ENCODE measurements around the gene SV2B. TPM values are rescaled to one million over a fixed set of nuclear protein-coding genes. Genes with fewer than 3 reads are reported as not detected.

Gene SV2B
- total RNA-seq, 1 experiment from 2014 or later: not detected

GRCh38 chr15:91140601-91141000 is 40.5 kb downstream of the SV2B start:
- POLR2A ChIA-PET (ENCODE audit: unreplicated experiment): no interaction called here
- CTCF ChIA-PET: no interaction called here
- H3K79me2 ChIP-seq (ENCODE audit: low read length): no peaks in the 10 kb centered on the region
- no peaks in the 10 kb centered on the region for H3F3A ChIP-seq (ENCODE audit: low read length, unreplicated experiment)
- intact Hi-C loops (cut with micrococcal nuclease): no loop called here
- H3K36me3 ChIP-seq (ENCODE audit: low read depth, low read length): no peaks in the 10 kb centered on the region
- no peaks in the 10 kb centered on the region for H3K4me1 ChIP-seq (ENCODE audit: insufficient read depth, low read length)
- H3K4me2 ChIP-seq (ENCODE audit: low read length): no peak overlapping the region
- no peak overlapping the region for H3K4me3 ChIP-seq (ENCODE audit: low read length)
- no peak overlapping the region for H3K9ac ChIP-seq (ENCODE audit: low read length)
- H3K9me3 ChIP-seq (ENCODE audit: low read length): no peaks in the 10 kb centered on the region
- no peak overlapping the region for H3K27ac ChIP-seq (ENCODE audit: low read length)
- TF ChIP-seq CTCF (conservative IDR thresholded peaks at IDR 0.05; ENCODE audit: low read depth, low read length) (no peak), EZH2phosphoT487 (IDR thresholded peaks at IDR 0.05; ENCODE audit: borderline replicate concordance, low read length) (no peak), EZH2 (IDR thresholded peaks at IDR 0.05; ENCODE audit: low read length, unreplicated experiment) (no peak)
- no peaks in the 10 kb centered on the region for H4K20me1 ChIP-seq (ENCODE audit: low read length)
- H3K27me3 ChIP-seq (ENCODE audit: low read length): peaks cover 66% of the 10 kb centered on the region
- DNase-seq (no peak), ATAC-seq (no peak)
- H3K9me2 ChIP-seq (replicated peaks; ENCODE audit: low read length): no peaks in the 10 kb centered on the region
- no TSS peak for BruUV-seq (replicated peaks)
- no peak overlapping the region for H2AFZ ChIP-seq (ENCODE audit: low read length)

GRCh38 chr15:91141097-91141496 is 41.0 kb downstream of the SV2B start:
- no peak for ATAC-seq

GRCh38 chr15:91142106-91142744 is 42.2 kb downstream of the SV2B start:
- POLR2A ChIA-PET (ENCODE audit: unreplicated experiment): no interaction called here
- CTCF ChIA-PET: no interaction called here
- intact Hi-C loops (cut with micrococcal nuclease): no loop called here
- Histone ChIP-seq H3K9me3 (ENCODE audit: low read length) (no peaks in the 10 kb centered on the region), H3K36me3 (ENCODE audit: low read depth, low read length) (no peaks in the 10 kb centered on the region), H3K4me2 (ENCODE audit: low read length) (no peak overlapping the region), H3K27ac (ENCODE audit: low read length) (no peak overlapping the region), H2AFZ (ENCODE audit: low read length) (no peak overlapping the region), H4K20me1 (ENCODE audit: low read length) (no peaks in the 10 kb centered on the region), H3K9me2 (replicated peaks; ENCODE audit: low read length) (no peaks in the 10 kb centered on the region), H3K4me3 (ENCODE audit: low read length) (no peak overlapping the region), H3K27me3 (ENCODE audit: low read length) (peaks cover 51% of the 10 kb centered on the region), H3F3A (ENCODE audit: low read length, unreplicated experiment) (no peaks in the 10 kb centered on the region), H3K79me2 (ENCODE audit: low read length) (no peaks in the 10 kb centered on the region), H3K9ac (ENCODE audit: low read length) (no peak overlapping the region), H3K4me1 (ENCODE audit: insufficient read depth, low read length) (no peaks in the 10 kb centered on the region)
- DNase-seq: peak; percentile 31
- BruUV-seq (replicated peaks): no TSS peak
- TF ChIP-seq EZH2phosphoT487 (IDR thresholded peaks at IDR 0.05; ENCODE audit: borderline replicate concordance, low read length) (no peak), CTCF (conservative IDR thresholded peaks at IDR 0.05; ENCODE audit: low read depth, low read length) (peak; percentile 61), EZH2 (IDR thresholded peaks at IDR 0.05; ENCODE audit: low read length, unreplicated experiment) (no peak)
- no peak for ATAC-seq

More at GRCh38 chr15:91141097-91141496, 41.0 kb downstream of the SV2B start:
- H3K4me3 ChIP-seq (ENCODE audit: low read length): no peak overlapping the region
- H2AFZ ChIP-seq (ENCODE audit: low read length): no peak overlapping the region
- no TSS peak for BruUV-seq (replicated peaks)
- H3K27me3 ChIP-seq (ENCODE audit: low read length): peaks cover 61% of the 10 kb centered on the region
- ChIA-PET POLR2A (ENCODE audit: unreplicated experiment) (no interaction called here), CTCF (no interaction called here)
- H3F3A ChIP-seq (ENCODE audit: low read length, unreplicated experiment): no peaks in the 10 kb centered on the region
- no peaks in the 10 kb centered on the region for H4K20me1 ChIP-seq (ENCODE audit: low read length)
- no peaks in the 10 kb centered on the region for H3K9me2 ChIP-seq (replicated peaks; ENCODE audit: low read length)
- no peak for DNase-seq
- no peak overlapping the region for H3K9ac ChIP-seq (ENCODE audit: low read length)
- no peaks in the 10 kb centered on the region for H3K79me2 ChIP-seq (ENCODE audit: low read length)
- no peak for TF ChIP-seq EZH2phosphoT487 (IDR thresholded peaks at IDR 0.05; ENCODE audit: borderline replicate concordance, low read length)
- H3K4me2 ChIP-seq (ENCODE audit: low read length): no peak overlapping the region
- no peaks in the 10 kb centered on the region for H3K9me3 ChIP-seq (ENCODE audit: low read length)
- H3K36me3 ChIP-seq (ENCODE audit: low read depth, low read length): no peaks in the 10 kb centered on the region
- intact Hi-C loops (cut with micrococcal nuclease): no loop called here
- no peaks in the 10 kb centered on the region for H3K4me1 ChIP-seq (ENCODE audit: insufficient read depth, low read length)
- H3K27ac ChIP-seq (ENCODE audit: low read length): no peak overlapping the region
